ENCODE results near the gene HOXA9.
A peak's percentile ranks its signal among the peaks of the same experiment; 100 is the strongest.

The HOXA9 gene

GRCh38 chr7:27187475-27188385 lies 22.4 kb upstream of the HOXA9 start:
- DNase-seq, result no peak

DNA sequence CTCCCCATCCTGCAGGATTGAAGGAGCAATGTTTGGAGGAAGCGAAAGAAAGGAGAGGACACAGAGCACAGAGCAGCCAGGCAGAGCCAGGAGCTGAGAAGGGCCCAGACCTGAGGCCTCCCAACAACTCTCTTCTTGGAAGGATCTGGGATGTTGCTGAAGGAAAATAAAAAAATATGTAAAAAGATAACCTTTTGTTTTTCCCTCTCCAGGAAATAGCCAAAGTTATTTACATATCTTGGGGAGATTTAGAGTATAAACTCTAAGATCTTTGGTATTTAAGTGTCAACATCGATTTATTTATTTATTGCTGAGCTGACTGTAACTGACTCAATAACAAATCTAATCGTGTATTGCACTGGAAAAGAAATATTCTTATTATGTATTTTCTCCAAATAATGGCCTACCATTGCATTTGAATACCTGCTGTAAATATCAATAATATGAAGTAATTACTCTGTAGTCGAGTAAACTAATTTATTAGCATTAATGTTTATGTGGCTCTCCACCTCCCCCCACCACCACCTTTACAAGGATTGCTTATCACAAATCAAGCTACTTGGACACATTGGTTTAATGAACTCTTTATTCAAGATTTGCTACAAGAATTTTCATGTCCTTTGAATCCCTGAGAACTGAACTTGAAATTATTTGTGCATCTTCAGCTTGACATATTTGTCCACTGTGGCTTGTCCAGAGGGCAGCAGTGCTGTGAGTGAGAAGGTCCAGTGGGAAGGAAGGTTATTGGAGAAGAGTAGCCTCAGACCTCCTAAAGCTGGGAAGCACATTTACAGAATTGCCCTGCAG lies 21.5 kb upstream of the HOXA9 start:
- DNase-seq, result no peak

DNA sequence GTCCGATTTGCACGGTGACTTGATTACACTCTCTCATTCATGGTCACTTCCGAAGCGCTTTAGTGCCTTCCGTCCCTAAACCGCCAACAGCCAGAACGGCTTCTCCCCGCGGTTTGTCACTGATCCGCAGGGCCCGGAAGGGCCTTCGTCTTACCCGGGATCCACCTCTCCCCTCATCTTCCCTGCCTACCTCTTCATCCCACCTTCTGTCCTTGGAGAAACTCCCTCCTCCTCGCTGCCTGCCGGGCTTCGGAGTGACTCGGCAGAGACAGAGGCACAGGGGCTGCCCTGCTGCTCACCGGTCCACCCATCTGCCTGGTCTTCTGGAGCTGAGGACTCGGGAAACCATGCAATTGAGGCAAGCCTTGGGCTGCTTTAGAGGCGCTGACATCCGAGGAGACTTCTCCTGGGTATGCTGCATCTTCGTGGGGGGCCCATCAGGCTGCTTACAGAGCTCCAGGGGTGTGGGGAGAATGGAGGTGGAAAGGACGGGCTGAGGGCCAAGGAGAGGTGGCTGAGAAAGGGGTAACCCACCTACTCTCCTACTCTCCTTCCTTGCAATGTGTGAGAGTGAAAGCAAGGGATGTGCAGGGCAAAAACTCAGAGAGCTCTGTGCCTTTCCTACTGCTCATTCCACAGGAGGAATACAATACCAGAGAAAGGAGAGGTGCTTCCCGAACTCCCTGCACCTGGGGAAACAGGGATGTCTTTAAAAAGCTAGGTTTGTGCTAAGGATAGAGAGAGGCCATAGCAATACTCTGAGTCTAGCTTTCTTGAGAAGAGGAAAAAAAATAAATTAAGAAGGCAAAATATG lies 20.7 kb upstream of the HOXA9 start:
- DNase-seq, result no peak

GRCh38 chr7:27185013-27185853 lies 19.9 kb upstream of the HOXA9 start, which contains the start of gene HOXA11:
Gene HOXA11, minus strand, starts transcription at chr7:27185232. Its CDS starts 88 bp downstream, at chr7:27185144.
- no peak for DNase-seq

DNA sequence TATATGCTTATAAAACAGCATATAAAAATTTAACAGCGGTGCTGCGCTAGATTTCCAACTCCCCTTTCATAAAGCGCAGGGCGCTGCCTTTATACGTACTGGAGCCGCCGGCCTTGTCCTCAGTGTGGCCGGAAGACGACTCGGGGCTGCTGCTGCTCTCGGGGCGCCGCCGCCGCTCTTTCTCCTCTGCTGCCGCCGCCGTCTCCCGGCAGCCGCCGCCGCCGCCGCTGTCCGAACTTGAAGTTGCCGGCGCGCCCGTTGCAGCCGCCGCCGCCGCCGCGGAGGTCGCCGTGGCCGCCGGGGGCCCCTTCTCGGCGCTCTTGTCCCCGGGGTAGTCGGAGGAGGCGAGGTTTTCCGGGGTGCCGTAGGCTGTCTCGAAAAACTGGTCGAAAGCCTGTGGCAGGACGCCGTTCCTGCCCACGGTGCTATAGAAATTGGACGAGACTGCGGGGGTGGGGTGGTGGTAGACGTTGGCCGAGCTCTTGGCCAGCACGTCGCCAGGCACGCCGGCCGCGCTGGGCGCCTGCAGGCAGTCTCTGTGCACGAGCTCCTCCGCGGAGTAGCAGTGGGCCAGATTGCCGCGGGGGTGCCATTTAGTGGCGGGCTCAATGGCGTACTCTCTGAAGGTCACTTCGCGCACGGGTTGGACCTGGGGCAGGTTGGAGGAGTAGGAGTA lies 19.1 kb upstream of the HOXA9 start:
- no peak for DNase-seq

- no peak for DNase-seq
Measured at GRCh38 chr7:27183682-27184336, 18.5 kb upstream of the HOXA9 start.

DNA sequence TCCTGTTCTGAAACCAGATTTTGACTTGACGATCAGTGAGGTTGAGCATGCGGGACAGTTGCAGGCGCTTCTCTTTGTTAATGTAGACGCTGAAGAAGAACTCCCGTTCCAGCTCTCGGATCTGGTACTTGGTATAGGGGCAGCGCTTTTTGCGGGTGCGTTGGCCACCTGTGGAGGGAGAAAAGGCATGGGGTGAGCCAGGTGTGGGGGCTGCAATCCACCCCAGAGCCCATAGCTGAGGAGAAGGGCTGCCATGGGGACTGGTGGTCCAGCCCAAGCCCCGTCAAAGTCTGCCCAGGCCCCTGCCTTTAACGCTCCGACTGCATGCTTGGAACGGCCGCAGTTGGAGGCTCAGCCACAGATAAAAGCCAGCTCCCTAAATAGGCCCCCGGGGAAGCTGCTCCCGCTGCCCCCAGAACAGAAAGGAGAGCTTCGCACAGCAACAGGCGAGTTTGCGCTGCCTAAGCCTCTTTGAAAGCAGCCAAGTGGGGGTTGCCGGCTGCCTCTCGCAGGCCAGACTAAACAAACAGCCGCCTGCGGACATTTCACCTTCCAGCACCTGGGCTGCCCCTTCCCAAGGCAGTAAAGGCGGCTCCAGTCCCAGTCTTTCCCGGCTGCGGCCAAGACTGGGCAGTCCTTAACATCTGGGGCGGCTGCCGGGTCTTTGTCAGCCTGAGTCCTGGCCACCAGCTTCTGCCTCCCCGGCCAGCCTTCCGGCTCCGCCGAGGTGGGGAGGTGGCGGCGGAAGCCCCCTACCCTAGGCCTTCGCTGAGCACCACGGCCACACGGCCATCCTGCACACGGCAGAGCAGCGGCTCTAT lies 17.7 kb upstream of the HOXA9 start:
- no peak for DNase-seq

DNA sequence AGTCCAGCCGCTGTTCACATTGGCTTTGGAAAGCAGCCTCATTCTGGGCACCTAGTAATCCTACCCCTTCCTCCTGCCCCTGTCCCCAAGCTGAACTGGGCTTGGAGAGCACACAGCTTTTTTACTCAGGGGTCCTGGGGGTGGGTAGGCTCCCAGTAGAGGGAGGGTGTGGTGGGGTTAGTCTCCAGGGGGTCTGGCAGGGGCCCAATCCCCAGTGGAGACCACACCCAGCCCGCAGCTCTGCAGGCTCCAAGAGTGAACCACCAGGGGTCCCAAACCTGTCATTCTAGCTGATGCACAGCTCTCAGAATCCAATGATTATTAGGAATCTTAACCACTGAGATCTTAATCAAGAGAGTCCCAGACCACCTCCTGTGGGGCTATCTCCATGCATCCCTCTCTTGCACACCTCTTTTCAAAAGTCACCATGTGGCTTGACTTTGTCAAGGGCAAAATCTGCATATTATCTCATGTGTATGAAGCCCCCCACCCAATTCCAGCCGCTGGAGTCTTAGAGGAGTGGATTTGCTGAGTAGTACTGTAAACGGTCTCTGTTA lies 17.0 kb upstream of the HOXA9 start:
- DNase-seq, result no peak

DNA sequence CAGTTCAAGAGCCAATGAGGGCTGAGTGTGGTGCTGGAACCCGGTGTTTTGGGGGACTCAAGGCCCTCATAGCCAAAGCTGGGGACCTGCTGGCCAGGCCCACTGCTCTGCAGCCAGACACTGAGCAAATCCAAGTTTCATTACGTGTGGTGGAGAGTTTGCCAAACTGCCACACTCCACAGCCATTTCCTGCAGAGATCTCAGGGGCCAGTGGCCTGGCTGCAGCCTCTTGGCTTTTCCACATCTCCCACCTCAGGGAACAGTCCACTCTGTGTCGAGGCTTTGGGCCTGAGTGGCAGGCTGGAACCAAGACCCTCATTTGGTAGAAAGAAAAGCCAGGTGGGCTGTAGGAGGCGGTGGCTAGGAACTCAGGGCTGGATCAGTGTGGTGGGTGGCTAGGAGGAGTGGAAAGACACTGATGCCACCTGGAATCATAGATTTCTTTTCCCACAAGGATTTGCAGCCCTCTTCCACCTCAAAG lies 16.5 kb upstream of the HOXA9 start:
- DNase-seq, result no peak

- DNase-seq, result no peak
Measured at GRCh38 chr7:27180431-27181420, 15.4 kb upstream of the HOXA9 start.

DNA sequence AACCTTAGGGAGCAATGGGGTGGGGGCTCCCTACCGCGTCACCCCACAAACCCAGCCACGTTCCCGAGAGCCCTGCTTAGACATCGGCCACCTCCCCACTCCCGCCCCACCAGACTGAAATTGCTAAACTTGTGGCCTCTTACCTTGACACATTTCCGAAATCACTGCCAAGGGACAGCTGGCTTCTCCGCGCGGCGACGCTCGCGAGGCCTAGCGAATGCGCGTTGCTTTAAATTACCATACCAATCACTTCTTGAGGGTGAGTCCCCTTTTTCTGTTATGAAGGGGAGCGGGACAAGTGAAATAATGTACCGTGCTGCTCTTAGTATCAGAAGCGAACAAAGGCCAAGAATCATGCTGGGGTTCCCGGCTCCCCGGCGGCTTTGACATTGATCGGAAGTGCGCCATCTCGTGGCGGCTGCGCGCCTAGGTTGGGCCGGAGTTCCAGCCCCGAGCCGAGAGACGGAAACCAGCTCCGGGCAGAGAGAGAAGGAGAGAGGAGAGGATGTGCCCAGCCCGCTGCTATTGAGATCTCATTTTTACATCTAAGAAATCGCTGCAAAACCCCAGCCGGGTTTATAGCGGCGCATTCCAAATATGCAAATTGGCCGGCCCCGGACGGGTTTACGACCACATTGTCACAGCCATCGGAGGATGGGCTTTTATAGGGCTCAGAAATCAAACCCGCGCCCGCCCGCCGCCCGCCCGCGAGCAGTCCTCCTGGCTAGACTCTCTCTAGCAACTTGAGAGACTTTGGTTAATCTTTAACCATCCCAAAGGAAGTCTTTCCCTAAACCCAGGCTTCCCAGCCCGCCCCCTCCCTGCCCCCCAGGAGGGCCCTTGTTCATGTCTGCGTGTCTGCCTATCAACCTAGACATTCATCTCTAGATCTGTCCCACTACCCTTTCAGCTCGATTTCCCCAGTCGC lies 14.4 kb upstream of the HOXA9 start:
- DNase-seq, result peak; percentile 65

DNA sequence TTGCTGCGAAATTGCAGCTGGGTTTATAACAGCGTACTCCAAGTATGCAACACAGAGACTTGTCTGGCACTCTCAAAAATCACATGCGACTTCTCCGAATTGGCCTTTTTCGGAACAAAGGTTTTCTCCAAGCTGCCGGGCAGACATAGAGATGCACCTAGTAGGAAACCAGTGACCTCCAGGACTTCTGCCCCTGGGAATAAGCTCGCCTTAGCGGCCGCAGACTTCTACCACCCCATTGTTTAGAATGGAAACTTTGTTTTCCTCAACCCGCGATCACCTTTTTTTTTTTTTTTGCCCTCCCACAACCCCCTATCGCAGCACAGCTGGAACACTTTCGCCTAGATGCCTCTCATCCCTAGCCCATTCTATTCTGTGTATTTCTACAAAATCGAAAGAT lies 13.7 kb upstream of the HOXA9 start:
- DNase-seq, result no peak

DNA sequence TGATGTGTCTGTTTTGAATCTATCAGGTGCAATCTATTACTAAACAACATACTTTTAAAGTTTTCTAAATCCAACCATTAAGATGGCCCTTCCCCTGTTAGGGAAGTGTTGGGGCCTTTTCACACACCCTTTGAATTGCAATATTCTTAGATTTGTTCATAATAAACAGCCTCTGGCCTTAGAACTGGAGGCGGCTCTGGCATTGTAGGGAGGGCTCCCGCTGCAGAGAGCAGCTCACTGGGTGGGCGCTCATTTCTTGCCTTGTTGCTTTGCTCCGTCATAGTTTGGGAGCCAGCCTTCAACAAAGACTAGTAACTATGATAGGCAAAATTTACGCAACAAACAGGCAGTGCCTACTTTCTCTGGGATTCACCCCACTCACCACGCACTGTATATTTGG lies 13.0 kb upstream of the HOXA9 start:
- no peak for DNase-seq

DNA sequence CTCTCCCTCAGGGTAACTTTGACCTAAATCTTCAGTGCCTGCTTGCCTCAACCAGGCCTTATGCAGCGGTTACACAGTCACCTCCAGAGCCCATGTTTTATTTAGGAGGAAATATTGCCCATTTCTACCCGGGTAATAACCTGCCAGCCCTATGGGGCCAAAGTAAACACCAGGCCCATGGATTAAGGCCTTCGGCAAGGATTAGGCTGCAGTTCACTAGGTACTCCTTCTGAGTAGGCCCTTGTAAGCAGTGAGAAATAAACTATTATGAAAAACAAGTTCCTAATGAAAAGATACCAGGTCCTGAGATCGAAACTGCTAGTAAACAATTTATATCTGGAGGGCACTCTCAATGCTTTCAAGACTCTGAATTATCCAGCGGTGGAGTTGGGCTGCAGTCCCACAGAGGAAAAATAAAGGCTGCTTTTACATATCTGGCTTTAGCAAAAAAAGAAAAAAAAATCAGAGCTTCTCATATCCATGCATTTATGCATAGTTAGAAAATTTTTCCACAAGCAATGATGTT lies 12.5 kb upstream of the HOXA9 start:
- no peak for DNase-seq

DNA sequence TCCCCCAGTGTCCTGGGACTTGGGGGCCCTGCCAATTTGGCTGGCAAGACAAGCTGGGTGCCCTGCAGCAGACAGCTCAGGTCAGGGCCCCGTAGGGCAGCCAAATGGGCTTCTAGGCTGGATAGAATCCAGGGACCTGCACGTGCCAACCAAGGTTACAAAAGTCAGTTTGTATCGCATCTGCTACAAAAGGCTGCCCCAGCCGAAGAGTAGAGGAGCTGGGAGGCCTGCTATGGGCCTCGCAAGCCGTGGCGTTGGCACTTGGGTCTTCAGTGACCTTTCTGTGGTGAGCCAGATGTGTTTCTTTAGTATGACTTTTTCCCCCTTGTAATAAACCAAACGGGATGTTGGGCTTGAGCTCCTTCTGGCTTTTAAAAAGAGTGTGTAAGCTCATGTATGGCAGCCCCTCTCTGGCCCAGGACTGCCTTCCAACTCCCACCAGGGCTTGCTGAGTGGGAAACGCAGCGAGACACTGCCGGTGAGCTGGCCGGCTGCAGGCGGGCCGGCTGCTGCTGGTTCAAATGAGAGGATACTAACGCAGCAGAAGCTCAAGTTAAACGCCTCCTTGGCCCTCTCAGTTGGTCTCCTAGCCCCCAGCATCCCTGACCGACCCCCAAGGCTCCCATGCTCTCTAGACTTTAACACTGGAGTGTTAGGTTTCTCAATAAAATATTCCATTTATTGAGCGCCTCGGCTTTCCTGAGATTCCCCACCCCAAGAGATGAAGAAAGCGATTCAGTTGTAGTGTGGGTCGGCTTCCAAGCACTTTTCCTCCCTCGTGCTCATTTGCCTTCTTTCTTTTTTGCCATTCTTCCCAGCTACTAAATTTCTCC lies 11.8 kb upstream of the HOXA9 start:
- no peak for DNase-seq

- no peak for DNase-seq
Measured at GRCh38 chr7:27176524-27176845, 11.1 kb upstream of the HOXA9 start.

Measured in stimulated activated CD4-positive, alpha-beta T cell treated with anti-CD3 and anti-CD28 coated beads, Interleukin-12 subunit alpha, Interleukin-12 subunit beta, amount 100 ng/mL, for 4 hours (primary cell).